Prostate gland (tissue), 2 donors: Measurements from ENCODE around the gene POLE2. TPM values are rescaled to one million over a fixed set of nuclear protein-coding genes. Genes with fewer than 3 reads are reported as not detected.

Experiments
- DNase-seq: peaks from one replicate; pipeline ENCODE4 v3.0.0-alpha.2; 2019; ENCODE audit warnings: low spot score
- H3K27ac ChIP-seq, 2 donors: fragments of 200-600 bp; sonication (generic); 2 replicates each; pipeline ENCODE4 v1.5.1; 2017 to 2019
- H3K27me3 ChIP-seq: fragments of 200-600 bp; sonication (generic); replicated peaks from 2 replicates; pipeline ENCODE4 v1.5.1; 2019; ENCODE audit not compliant: insufficient read depth
- H3K36me3 ChIP-seq, 2 donors: fragments of 200-600 bp; sonication (generic); 1 replicate in 1 of 2; 2 replicates in 1 of 2; pipeline versions ENCODE4 v1.5.1 to v1.8.1; 2017 to 2019
- H3K4me1 ChIP-seq: fragments of 200-600 bp; sonication (generic); replicated peaks from 2 replicates; pipeline ENCODE4 v1.5.1; 2019
- H3K4me3 ChIP-seq, 2 donors: fragments of 200-600 bp; sonication (generic); 2 replicates each; pipeline ENCODE4 v1.5.1; 2017 to 2019
- H3K9me3 ChIP-seq: fragments of 200-600 bp; sonication (generic); 2 replicates; pipeline ENCODE4 v1.5.1; 2017
- CTCF ChIP-seq, 4 experiments: fragments of 200-600 bp in 2 of 4; fragments of 450-650 bp in 2 of 4; sonication (generic) in 2 of 4; IDR thresholded peaks; 1 replicate in 3 of 4; 2 replicates in 1 of 4; pipeline ENCODE4 v1.5.1; 2016 to 2019; ENCODE audit warnings: antibody characterized with exemption in 4 of 4, mild to moderate bottlenecking in 2 of 4, moderate library complexity in 2 of 4
- POLR2A ChIP-seq: fragments of 450-650 bp; IDR thresholded peaks from one replicate; pipeline ENCODE4 v1.6.1; 2016; ENCODE audit warnings: antibody characterized with exemption, mild to moderate bottlenecking
- POLR2AphosphoS5 ChIP-seq: sonication (generic); formaldehyde crosslinking; IDR thresholded peaks from one replicate; pipeline ENCODE4 v1.6.1; 2017; ENCODE audit warnings: antibody characterized with exemption
- WGBS: methylation state at CpG from one replicate; pipeline ENCODE4 v1.1.5; 2018; 5-methylcytosine and 5-hydroxymethylcytosine counted together
- intact Hi-C: fragments of 100-400 bp; cut with DNase I; formaldehyde crosslinking; loops from one replicate; pipeline ENCODE4 v1.14.2; 2022
- total RNA-seq, 2 donors: library from RNA; depleted of rRNA; stranded (reverse); fragments of >200 nt; gene quantifications; one replicate each; pipeline ENCODE4 v1.1.0, GENCODE V29; 2016

POLE2 gene
- total RNA-seq, 2 donors from 2014 or later: 3.2 to 5.8 TPM

- Histone ChIP-seq H3K36me3 (no peaks in the 10 kb centered on the region), H3K4me1 (no peaks in the 10 kb centered on the region), H3K27me3 (no peaks in the 10 kb centered on the region), H3K27ac (peak overlapping the region; percentile 94 to 96), H3K9me3 (no peaks in the 10 kb centered on the region), H3K4me3 (peak overlapping the region; percentile 75 to 90)
- intact Hi-C loops: loop anchor here (1.0 to 5.0 kb wide), 3 partner anchors 59 to 218 kb away; partner anchors contain the start of genes KLHDC1 and NEMF
- WGBS: 1% methylated on average over 33 of the region's 101 CpGs
- peak; percentile 36 for TF ChIP-seq POLR2A
- peak; percentile 79 to 91 (median 90) for TF ChIP-seq CTCF (IDR thresholded peaks at IDR 0.05)
- TF ChIP-seq POLR2AphosphoS5: peak; percentile 72
- peak; percentile 91 for DNase-seq
Observed at GRCh38 chr14:49633640-49634546, 54.1 kb downstream of the POLE2 start.

GRCh38 chr14:49623941-49624839 is 63.8 kb downstream of the POLE2 start:
- DNase-seq: no peak
- Histone ChIP-seq H3K36me3 (no peaks in the 10 kb centered on the region), H3K4me1 (peaks cover 6% of the 10 kb centered on the region), H3K27me3 (no peaks in the 10 kb centered on the region), H3K9me3 (no peaks in the 10 kb centered on the region), H3K27ac (no peak overlapping the region), H3K4me3 (no peak overlapping the region)
- WGBS: 64% methylated on average over 6 of the region's 6 CpGs
- TF ChIP-seq CTCF (IDR thresholded peaks at IDR 0.05) (no peak), POLR2A (no peak), POLR2AphosphoS5 (no peak)
- intact Hi-C loops: no loop called here

- Histone ChIP-seq H3K27me3 (no peaks in the 10 kb centered on the region), H3K27ac (no peak overlapping the region), H3K4me3 (no peak overlapping the region), H3K9me3 (no peaks in the 10 kb centered on the region), H3K36me3 (no peaks in the 10 kb centered on the region), H3K4me1 (peaks cover 6% of the 10 kb centered on the region)
- intact Hi-C loops: no loop called here
- DNase-seq: no peak
- TF ChIP-seq CTCF (IDR thresholded peaks at IDR 0.05): no peak
- TF ChIP-seq POLR2AphosphoS5: no peak
- no peak for TF ChIP-seq POLR2A
- 54% methylated on average over 3 of the region's 3 CpGs for WGBS
Observed at GRCh38 chr14:49623387-49623786, 64.6 kb downstream of the POLE2 start.

GRCh38 chr14:49622022-49622607 is 65.9 kb downstream of the POLE2 start:
- Histone ChIP-seq H3K9me3 (no peaks in the 10 kb centered on the region), H3K36me3 (no peaks in the 10 kb centered on the region), H3K27ac (no peak overlapping the region), H3K27me3 (no peaks in the 10 kb centered on the region), H3K4me3 (peak overlapping the region; percentile 94 to 95), H3K4me1 (peaks cover 6% of the 10 kb centered on the region)
- intact Hi-C loops: no loop called here
- 76% methylated on average over 3 of the region's 3 CpGs for WGBS
- no peak for DNase-seq
- TF ChIP-seq POLR2A (no peak), POLR2AphosphoS5 (no peak), CTCF (IDR thresholded peaks at IDR 0.05) (no peak)
